KOPT-K1 (cell line): Measurements from ENCODE around the gene FAM227B.
"Not testable (repeated sequence)": the region's sequence is repeated elsewhere in the genome, so short reads cannot be mapped to it uniquely, and the experiment has no call there.

Experiments
- H3K27ac ChIP-seq: fragments of 200-600 bp; sonication (generic); 2 replicates; pipeline ENCODE4 v1.5.1; 2016; ENCODE audit warnings: antibody characterized with exemption, mild to moderate bottlenecking, low read depth, low read length; ENCODE audit not compliant: poor library complexity, severe bottlenecking
- H3K36me3 ChIP-seq: fragments of 200-600 bp; sonication (generic); 2 replicates; pipeline ENCODE4 v1.5.1; 2017; ENCODE audit warnings: antibody characterized with exemption, mild to moderate bottlenecking, low read length, moderate library complexity; ENCODE audit not compliant: insufficient read depth
- H3K9me3 ChIP-seq: fragments of 200-600 bp; sonication (generic); 2 replicates; pipeline ENCODE4 v1.5.1; 2017; ENCODE audit warnings: antibody characterized with exemption, low read length, mild to moderate bottlenecking; ENCODE audit not compliant: insufficient read depth, poor library complexity, severe bottlenecking

The FAM227B gene

DNA sequence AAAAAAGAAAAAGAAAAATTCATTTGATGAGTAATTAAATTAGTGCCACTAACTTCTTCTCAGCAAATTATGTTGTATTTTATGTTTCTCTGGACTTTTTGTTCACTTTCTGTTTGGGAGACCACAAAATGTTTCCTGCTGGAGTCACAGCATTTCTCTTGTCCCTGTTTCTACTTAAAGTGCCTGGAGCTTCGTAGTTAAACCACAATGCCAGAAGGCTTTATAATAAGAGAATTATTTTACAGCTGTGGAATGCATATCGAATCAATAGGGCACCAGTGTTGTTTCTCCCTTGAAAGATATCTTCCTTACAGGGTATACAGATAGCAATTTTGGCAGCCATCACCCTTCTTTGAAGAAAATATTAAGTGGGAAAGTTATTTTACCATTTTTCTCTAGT is 3.4 kb upstream of the FAM227B start:
- Histone ChIP-seq H3K27ac (no peak overlapping the region), H3K36me3 (peaks cover 19% of the 10 kb centered on the region), H3K9me3 (peaks cover 10% of the 10 kb centered on the region)

DNA sequence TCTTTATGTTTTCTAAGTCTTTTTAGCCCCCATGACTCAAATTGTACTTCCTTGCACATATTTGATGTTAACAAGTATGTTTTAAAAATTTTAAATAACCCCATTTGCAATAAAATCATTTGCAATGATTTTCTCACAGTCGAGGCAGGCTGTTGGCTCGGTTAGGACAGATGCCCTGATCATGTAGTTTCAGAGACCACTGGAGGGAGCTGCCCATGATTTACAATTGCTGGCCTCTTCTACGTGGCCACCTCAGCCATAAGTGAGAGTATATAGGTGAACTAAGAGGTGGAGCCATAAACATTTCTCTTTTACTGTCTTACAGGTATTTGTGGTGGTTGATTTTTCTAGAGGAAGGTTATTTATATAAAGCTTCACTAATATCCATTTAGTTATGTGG is 1.9 kb upstream of the FAM227B start:
- Histone ChIP-seq H3K36me3 (peaks cover 19% of the 10 kb centered on the region), H3K27ac (no peak overlapping the region), H3K9me3 (peaks cover 10% of the 10 kb centered on the region)

DNA sequence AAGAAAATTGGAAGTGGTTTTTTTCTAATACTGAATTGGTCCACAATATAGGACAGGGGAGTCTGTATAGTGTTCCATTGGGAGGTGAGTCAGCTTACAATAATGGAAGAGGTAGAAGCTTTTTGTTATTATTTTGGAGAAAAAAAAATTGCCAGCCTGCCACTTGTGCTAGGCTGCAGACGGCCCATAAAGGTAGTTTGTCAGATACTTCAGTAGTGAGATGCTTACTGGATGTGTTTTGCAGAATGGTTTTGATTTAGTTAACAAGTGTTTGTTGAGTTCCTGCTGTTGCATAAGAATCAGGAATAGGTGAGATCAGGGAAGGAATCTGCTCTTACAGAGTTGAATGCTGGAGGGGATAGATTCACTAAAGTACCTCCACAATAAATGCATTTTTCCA is 1.3 kb upstream of the FAM227B start:
- peak overlapping the region; percentile 71 for H3K27ac ChIP-seq
- peaks cover 10% of the 10 kb centered on the region for H3K9me3 ChIP-seq

DNA sequence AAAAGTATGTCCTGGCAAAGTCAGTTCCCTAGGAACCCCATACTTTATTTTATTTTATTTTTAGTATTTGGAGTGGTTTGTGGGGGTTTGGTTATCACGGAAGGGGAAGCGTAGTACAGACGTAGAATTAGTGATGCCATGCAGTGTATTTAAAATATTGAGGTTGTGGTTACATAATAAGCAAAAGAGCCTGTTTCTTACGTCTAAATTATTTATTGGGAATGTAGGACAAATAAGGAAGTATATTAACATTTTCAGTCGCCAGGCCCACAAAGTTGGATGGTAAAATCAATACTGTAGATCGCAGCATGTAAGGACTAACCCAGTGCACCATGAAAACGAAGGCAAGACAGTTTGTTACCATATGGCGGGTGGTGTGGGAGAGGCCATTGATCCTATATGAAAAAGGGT is 788 bp upstream of the FAM227B start:
- peaks cover 10% of the 10 kb centered on the region for H3K9me3 ChIP-seq
- H3K36me3 ChIP-seq, result peaks cover 14% of the 10 kb centered on the region
- H3K27ac ChIP-seq, result peak overlapping the region; percentile 71

More for the DNA sequence above, 1.3 kb upstream of the FAM227B start:
- H3K36me3 ChIP-seq, result peaks cover 14% of the 10 kb centered on the region

DNA sequence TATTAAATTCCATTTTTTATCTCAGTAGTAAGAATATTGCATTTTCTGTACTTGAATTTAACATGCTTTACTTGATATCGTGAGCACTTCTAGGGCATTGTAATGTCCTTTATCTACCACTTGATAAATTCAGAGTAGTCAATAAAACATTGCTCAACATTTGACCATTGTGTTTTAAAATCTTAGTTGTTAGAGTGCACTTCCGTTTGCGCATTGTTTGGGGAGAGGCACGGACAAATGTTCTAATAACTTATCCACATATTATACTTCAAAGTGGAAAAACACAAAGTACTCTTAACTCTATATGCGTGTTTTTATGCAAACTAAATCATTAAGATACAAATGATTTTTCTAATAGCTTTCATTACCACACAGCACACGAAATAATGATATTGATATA is 419 bp downstream of the FAM227B start:
- peak overlapping the region; percentile 71 for H3K27ac ChIP-seq
- H3K36me3 ChIP-seq, result peaks cover 4% of the 10 kb centered on the region; the same call in 1 of the 2 replicates
- H3K9me3 ChIP-seq, result peaks cover 7% of the 10 kb centered on the region

DNA sequence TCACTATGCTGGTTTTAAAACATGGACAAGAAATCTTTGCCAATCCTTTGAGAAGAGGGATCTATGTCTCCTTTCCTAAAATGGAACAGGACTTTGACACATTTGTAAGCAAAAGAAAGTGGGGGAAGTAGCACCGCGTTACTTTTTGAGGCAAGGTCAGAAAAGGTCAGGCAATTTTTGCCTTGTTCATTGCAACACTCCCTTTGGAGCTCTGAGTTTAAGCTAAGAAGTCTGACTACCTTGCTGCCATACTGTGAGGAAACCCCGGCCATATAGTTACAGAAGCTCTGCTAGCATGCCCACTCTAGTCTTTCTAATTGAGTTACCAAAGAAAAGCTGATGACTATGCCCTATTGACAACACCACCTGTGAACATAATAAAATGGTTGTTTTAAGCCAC is 1.4 kb downstream of the FAM227B start:
- Histone ChIP-seq H3K36me3 (no peaks in the 10 kb centered on the region), H3K9me3 (peaks cover 14% of the 10 kb centered on the region), H3K27ac (no peak overlapping the region)

DNA sequence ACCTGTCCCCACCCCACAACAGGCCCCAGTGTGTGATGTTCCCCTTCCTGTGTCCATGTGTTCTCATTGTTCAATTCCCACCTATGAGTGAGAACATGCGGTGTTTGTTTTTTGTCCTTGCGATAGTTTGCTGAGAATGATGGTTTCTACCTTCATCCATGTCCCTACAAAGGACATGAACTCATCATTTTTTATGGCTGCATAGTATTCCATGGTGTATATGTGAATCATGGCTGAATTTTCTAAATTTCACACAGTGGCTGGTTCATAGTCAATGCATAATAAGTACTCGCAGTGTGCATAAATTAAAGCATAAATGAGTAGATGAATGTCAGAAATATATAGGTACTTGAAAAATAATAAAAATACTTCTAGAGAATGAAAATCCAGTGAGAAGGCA is 8.4 kb downstream of the FAM227B start:
- peaks cover 15% of the 10 kb centered on the region for H3K9me3 ChIP-seq
- not testable (repeated sequence) for H3K36me3 ChIP-seq

DNA sequence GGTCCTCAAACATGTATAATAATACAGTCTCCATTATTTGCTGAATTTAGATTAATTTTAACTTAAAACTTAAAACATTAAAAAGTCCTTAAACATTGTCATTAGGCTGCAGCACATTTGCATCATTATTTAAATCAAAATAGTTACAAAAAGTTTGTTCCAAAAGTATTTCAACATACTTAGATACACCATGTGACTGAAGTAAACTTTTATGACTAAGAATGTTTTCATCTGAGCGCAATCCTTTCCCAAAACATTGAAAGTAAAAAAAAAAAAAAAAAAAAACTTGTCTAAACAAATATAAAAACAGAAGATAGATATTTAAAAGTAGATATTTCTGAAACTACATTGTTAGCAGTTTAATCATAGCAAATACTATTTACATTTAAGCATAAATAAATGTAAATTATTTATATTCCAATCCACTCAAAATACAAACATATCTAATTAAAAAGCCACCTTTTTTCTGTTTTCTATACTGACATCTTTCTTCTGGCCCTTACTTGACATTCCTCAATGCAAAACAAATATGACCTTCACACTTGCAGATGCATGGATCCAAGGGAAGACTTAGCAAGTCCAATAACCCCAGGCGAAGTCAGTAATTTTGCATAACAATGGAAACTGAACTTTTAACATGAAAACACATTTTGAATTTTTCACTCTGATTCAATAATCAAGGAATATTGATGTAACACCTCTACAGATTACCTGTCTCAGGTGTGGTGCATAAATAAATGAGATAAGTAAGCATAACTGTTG is 10.3 kb downstream of the FAM227B start:
- H3K9me3 ChIP-seq, result peaks cover 19% of the 10 kb centered on the region
- no peaks in the 10 kb centered on the region for H3K36me3 ChIP-seq
- no peak overlapping the region for H3K27ac ChIP-seq

More for the DNA sequence above, 8.4 kb downstream of the FAM227B start:
- H3K27ac ChIP-seq, result not testable (repeated sequence)

DNA sequence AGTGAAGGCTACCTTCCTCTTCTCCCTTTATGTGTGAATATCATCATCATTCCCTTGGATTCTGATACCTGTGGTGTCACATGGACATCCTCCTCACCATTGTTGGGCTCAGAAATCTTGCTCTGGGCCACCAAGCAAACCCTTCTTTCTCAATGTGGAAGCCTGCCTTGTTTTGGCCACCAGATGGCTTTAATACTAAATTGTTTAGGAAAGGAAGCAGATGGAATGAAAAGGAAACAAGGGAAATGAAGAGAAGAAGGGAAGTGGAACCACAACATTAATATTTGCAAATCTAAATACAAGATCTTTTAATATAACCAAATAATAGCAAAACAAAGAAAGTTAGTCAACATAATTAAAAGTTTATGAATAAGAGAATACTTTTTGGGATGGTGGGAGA is 14.0 kb downstream of the FAM227B start:
- no peak overlapping the region for H3K27ac ChIP-seq
- no peaks in the 10 kb centered on the region for H3K36me3 ChIP-seq
- H3K9me3 ChIP-seq, result peaks cover 10% of the 10 kb centered on the region

DNA sequence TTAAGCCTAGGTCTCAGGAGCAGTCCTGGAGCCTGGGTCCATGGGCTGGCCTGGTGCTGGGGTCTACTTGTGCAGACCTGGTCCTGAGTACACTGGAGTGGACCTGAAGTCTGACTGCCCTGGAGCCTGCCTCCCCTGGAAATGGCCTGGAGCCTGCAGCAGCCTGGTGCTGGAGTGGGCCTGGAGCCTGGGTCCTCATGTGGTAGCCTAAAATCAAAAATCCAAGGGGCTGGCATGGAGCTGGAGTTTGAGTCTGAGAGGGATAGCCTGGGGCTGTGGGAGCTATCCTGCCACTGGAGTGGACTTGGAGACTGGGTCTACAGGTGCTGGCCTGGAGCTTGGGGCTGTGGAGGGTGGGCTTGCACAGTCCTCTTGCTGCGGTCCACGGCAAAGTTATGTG is 15.0 kb downstream of the FAM227B start:
- H3K27ac ChIP-seq, result no peak overlapping the region
- no peaks in the 10 kb centered on the region for H3K36me3 ChIP-seq
- peaks cover 10% of the 10 kb centered on the region for H3K9me3 ChIP-seq

DNA sequence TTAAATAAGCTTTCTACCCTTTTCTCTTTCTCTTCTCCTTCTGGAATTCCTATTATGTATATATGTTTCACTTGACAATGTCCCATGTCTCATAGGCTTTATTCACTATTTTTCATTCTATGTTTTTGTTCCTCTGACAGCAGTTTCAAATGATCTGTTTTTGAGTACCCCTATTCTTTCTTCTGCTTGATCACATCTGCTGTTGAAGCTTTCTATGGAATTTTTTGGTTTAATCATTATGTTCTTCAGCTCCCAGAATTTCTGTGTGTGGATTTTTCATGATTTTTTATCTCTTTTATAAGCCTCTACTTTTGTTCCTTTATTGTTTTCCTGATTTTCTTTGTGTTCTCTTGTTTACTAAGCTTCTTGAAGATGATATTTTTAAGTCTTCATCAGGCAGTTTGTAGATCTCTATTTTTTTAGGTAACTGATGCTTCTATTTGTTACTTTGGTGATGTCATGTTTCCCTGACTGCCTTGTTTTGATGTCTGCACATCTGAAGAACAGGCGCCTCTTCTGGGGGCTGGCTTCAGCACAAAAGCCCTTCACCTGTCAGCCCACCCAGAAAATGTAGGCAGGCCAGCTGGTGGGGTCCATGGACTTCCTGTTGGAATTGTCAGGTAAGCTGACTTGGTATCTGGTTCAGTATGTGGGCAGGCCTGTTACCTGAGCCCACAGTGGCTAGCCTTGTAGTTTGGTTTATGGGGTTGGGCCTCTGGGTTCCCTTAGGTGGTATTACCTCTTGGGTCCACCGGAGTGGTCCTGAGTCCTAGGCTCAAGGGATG is 15.8 kb downstream of the FAM227B start:
- H3K9me3 ChIP-seq, result peaks cover 10% of the 10 kb centered on the region
- H3K36me3 ChIP-seq, result no peaks in the 10 kb centered on the region
- no peak overlapping the region for H3K27ac ChIP-seq

DNA sequence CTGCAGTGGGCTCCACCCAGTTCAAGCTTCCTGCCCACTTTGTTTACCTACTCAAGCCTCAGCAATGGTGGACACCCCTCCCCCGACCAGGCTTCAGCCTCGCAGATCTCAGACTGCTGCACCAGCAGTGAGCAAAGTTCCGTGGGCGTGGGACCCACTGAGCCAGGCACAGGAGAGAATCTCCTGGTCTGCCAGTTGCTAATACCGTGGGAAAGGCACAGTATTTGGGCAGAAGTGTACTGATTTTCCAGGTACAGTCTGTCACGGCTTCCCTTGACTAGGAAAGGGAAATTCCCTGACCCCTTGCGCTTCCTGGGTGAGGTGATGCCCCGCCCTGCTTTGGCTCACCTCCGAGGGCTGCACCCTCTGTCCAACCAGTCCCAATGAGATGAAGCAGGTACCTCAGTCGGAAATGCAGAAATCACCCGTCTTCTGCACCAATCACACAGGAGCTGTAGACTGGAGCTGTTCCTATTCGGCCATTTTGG is 27.7 kb downstream of the FAM227B start:
- H3K27ac ChIP-seq, H3K9me3 ChIP-seq, H3K36me3 ChIP-seq: not testable (repeated sequence)

DNA sequence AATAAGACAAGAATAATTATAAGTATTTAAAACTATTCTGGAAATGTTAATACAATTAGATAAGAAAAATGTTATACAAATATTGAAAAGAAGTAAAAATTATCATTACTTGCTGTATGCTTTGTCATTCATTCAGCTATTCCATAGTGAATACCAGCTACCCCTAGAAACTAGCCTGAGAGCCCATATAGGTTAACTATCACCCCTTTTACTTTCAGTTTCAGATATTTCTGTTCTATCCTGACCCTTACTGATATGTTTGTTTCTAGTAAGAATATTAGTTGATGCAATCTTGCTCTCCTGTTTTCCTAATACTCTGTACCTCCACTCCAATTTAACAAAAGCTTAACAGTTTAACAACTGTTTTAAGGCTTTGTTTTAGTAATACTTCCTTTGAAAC is 31.6 kb downstream of the FAM227B start:
- Histone ChIP-seq H3K36me3 (no peaks in the 10 kb centered on the region), H3K9me3 (no peaks in the 10 kb centered on the region), H3K27ac (no peak overlapping the region)

DNA sequence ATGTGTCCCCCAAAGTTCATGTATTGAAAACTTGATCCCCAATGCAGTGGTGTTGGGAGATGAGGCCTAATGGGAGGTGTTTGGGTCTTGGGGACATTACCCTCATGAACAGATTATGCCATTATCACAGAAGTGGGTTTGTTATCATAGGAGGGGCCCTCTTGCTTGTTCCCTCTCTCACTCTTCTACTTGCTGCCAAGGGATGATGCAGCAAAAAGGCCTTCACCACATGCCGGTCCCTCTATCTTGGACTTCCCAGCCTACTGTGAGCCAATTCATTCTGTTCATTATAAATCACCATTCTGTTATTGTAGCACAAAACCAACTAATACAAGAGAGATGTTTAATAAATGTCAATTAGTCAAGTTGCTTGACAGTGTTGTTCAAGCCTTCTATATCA is 47.2 kb downstream of the FAM227B start:
- Histone ChIP-seq H3K9me3 (peaks cover 5% of the 10 kb centered on the region), H3K27ac (no peak overlapping the region), H3K36me3 (no peaks in the 10 kb centered on the region)

DNA sequence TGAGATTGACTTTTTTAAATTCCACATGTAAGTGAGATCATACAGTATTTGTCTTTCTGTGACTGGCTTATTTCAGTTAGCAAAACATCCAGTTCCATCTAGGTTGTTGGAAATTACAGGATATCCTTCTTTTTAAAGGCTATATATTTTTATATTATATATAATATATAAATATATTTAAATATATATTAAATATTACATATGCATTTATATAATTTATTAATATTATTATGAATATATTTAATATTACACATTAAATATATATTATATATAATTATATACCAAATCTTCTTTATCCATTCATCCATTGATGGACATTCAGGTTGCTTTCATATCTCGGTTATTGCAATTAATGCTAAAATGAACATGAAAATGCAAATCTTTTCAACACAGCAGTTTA is 49.9 kb downstream of the FAM227B start:
- H3K36me3 ChIP-seq, result no peaks in the 10 kb centered on the region
- no peak overlapping the region for H3K27ac ChIP-seq
- peaks cover 5% of the 10 kb centered on the region for H3K9me3 ChIP-seq
